ENCODE results near the gene AARS1.
"Not testable (repeated sequence)": the region's sequence is repeated elsewhere in the genome, so short reads cannot be mapped to it uniquely, and the experiment has no call there.

DNA sequence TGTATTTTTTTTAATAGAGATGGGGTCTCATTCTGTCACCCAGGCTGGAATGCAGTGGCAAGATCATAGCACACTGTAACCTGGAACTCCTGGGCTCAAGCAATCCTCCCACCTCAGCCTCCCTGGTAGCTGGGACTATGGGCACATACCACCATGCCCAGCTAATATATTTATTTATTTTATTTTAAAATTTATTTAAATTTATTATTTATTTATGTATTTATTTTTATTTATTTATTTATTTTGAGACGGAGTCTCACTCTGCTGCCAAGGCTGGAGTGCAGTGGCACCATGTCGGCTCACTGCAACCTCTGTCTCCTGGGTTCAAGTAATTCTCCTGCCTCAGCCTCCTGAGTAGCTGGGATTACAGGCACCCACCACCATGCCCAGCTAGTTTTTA is 18.4 kb upstream of the AARS1 start:
- TF ChIP-seq, protein P1, sequence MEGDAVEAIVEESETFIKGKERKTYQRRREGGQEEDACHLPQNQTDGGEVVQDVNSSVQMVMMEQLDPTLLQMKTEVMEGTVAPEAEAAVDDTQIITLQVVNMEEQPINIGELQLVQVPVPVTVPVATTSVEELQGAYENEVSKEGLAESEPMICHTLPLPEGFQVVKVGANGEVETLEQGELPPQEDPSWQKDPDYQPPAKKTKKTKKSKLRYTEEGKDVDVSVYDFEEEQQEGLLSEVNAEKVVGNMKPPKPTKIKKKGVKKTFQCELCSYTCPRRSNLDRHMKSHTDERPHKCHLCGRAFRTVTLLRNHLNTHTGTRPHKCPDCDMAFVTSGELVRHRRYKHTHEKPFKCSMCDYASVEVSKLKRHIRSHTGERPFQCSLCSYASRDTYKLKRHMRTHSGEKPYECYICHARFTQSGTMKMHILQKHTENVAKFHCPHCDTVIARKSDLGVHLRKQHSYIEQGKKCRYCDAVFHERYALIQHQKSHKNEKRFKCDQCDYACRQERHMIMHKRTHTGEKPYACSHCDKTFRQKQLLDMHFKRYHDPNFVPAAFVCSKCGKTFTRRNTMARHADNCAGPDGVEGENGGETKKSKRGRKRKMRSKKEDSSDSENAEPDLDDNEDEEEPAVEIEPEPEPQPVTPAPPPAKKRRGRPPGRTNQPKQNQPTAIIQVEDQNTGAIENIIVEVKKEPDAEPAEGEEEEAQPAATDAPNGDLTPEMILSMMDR (IDR thresholded peaks at IDR 0.05): not testable (repeated sequence)
- TF ChIP-seq POLR2A (IDR thresholded peaks at IDR 0.05): not testable (repeated sequence)
